Cardiac septum (tissue), 1 donor: Measurements from ENCODE around the gene CEL. TPM values are rescaled to one million over a fixed set of nuclear protein-coding genes. Genes with fewer than 3 reads are reported as not detected.

Source experiments
- microRNA-seq: library from miRNA; unstranded; fragments of <30 nt; microRNA quantifications from one replicate; pipeline ENCODE4 v1.2.0, GENCODE V29; 2020
- total RNA-seq: library from RNA; stranded (reverse); fragmentation: NEBNext Ultra II Directional; extraction: Animal tissue kit (Norgen Biotek cat#: 25700); gene quantifications from one replicate; pipeline ENCODE4 v1.2.1, GENCODE V29; 2021
- donor health status: DM: no; HTN: no; CAD: no.

CEL gene
- total RNA-seq, 1 donor from 2014 or later: 0.59 TPM

Small RNAs within 50 kb of the gene (microRNA-seq; reads per million reads assigned to microRNA genes)
- gene MIR6877: not detected

Other genes starting within 250 kb of the CEL start
- gene AK8, start 183.7 kb upstream of the CEL start, total RNA-seq: 0.13 TPM
- 5.4 TPM for gene SPACA9, start 183.1 kb upstream of the CEL start, total RNA-seq
- gene TSC1, start 117.4 kb upstream of the CEL start, total RNA-seq: 52.7 TPM
- not detected for gene GFI1B, start 83.3 kb upstream of the CEL start, total RNA-seq
- 27.6 TPM for gene GTF3C5, start 31.0 kb upstream of the CEL start, total RNA-seq
- 23.9 TPM for gene RALGDS, start 59.3 kb downstream of the CEL start, total RNA-seq
- gene GBGT1, start 101.9 kb downstream of the CEL start, total RNA-seq: 4.6 TPM
- gene OBP2B, start 147.3 kb downstream of the CEL start, total RNA-seq: not detected
- gene ABO, start 213.2 kb downstream of the CEL start, total RNA-seq: 2.0 TPM